WTC11 (cell line): ENCODE measurements around the gene COG2.

ENCODE experiments used
- ATF3 ChIP-seq: sonication (generic); formaldehyde crosslinking; conservative IDR thresholded peaks from 2 replicates; pipeline ENCODE4 v1.8.1; 2022; ENCODE audit warnings: mild to moderate bottlenecking, missing genetic modification reagents
- CREB1 ChIP-seq: sonication (generic); formaldehyde crosslinking; IDR thresholded peaks from 2 replicates; pipeline ENCODE4 v1.8.0; 2023; ENCODE audit warnings: mild to moderate bottlenecking, missing genetic modification reagents
- CTCF ChIP-seq: fragments of 200-600 bp; IDR thresholded peaks from 2 replicates; pipeline ENCODE4 v1.8.0; 2022; ENCODE audit warnings: antibody characterized with exemption
- MAX ChIP-seq: sonication (generic); formaldehyde crosslinking; IDR thresholded peaks from 2 replicates; pipeline ENCODE4 v1.8.0; 2022; ENCODE audit warnings: mild to moderate bottlenecking, missing genetic modification reagents
- NR2C2 ChIP-seq: sonication (generic); formaldehyde crosslinking; IDR thresholded peaks from 2 replicates; pipeline ENCODE4 v1.8.0; 2022; ENCODE audit warnings: mild to moderate bottlenecking, missing genetic modification reagents
- RORB ChIP-seq: fragments of 250-450 bp; sonication (Bioruptor Pico); IDR thresholded peaks from 2 replicates; pipeline ENCODE4 v1.9.0; 2021; ENCODE audit warnings: mild to moderate bottlenecking
- SMAD3 ChIP-seq: sonication (generic); formaldehyde crosslinking; IDR thresholded peaks from 2 replicates; pipeline ENCODE4 v1.8.0; 2022; ENCODE audit warnings: missing genetic modification reagents, mild to moderate bottlenecking, borderline replicate concordance
- SOX15 ChIP-seq: fragments of 250-450 bp; sonication (Bioruptor Pico); IDR thresholded peaks from 2 replicates; pipeline ENCODE4 v1.9.0; 2021; ENCODE audit warnings: mild to moderate bottlenecking
- SP1 ChIP-seq: sonication (generic); formaldehyde crosslinking; conservative IDR thresholded peaks from 2 replicates; pipeline ENCODE4 v1.8.1; 2022; ENCODE audit warnings: missing genetic modification reagents
- ZNF416 ChIP-seq: fragments of 250-450 bp; sonication (Bioruptor Pico); IDR thresholded peaks from 2 replicates; pipeline ENCODE4 v1.9.0; 2021; ENCODE audit warnings: mild to moderate bottlenecking, inconsistent platforms
- TF ChIP-seq, protein P1 (sequence below): sonication (generic); formaldehyde crosslinking; IDR thresholded peaks from 2 replicates; pipeline ENCODE4 v1.8.1; 2023; ENCODE audit warnings: mild to moderate bottlenecking, missing genetic modification reagents, borderline replicate concordance
- TF ChIP-seq, protein P2 (sequence below): sonication (generic); formaldehyde crosslinking; IDR thresholded peaks from 2 replicates; pipeline ENCODE4 v1.8.0; 2022; ENCODE audit warnings: missing genetic modification reagents
- TF ChIP-seq, protein P3 (sequence below): sonication (generic); formaldehyde crosslinking; IDR thresholded peaks from 2 replicates; pipeline ENCODE4 v1.8.1; 2023; ENCODE audit warnings: mild to moderate bottlenecking, missing genetic modification reagents
- TF ChIP-seq, protein P4 (sequence below): sonication (generic); formaldehyde crosslinking; IDR thresholded peaks from 2 replicates; pipeline ENCODE4 v1.8.1; 2022; ENCODE audit warnings: mild to moderate bottlenecking, missing genetic modification reagents, moderate library complexity, borderline replicate concordance

DNA sequence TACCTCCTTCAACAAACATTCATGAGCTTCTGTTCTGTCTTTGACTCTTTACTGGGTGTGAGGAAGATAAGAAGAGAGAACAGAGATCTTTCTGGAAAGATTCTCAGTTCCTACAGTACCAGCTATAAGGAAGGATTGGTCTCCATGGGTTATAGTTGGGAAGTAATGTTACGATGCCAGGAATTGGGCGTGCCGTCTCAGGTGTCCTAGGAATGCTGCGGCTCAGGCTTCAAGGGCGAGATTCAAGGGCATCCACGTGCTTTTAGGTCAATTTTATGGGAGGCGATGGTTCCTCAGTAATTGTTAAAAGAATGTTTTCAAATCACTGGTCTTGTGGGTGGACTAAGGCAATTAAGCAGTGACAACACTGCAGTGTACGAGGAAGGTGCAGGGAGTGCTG lies 27.3 kb downstream of the COG2 start:
- TF ChIP-seq CREB1 (CRISPR knock-in tag) (no peak), CTCF (no peak), SP1 (CRISPR knock-in tag) (no peak), NR2C2 (no peak), ATF3 (CRISPR knock-in tag) (no peak), MAX (no peak), SMAD3 (no peak), SOX15 (CRISPR knock-in tag) (no peak), RORB (no peak), ZNF416 (no peak)
- TF ChIP-seq, protein P1, sequence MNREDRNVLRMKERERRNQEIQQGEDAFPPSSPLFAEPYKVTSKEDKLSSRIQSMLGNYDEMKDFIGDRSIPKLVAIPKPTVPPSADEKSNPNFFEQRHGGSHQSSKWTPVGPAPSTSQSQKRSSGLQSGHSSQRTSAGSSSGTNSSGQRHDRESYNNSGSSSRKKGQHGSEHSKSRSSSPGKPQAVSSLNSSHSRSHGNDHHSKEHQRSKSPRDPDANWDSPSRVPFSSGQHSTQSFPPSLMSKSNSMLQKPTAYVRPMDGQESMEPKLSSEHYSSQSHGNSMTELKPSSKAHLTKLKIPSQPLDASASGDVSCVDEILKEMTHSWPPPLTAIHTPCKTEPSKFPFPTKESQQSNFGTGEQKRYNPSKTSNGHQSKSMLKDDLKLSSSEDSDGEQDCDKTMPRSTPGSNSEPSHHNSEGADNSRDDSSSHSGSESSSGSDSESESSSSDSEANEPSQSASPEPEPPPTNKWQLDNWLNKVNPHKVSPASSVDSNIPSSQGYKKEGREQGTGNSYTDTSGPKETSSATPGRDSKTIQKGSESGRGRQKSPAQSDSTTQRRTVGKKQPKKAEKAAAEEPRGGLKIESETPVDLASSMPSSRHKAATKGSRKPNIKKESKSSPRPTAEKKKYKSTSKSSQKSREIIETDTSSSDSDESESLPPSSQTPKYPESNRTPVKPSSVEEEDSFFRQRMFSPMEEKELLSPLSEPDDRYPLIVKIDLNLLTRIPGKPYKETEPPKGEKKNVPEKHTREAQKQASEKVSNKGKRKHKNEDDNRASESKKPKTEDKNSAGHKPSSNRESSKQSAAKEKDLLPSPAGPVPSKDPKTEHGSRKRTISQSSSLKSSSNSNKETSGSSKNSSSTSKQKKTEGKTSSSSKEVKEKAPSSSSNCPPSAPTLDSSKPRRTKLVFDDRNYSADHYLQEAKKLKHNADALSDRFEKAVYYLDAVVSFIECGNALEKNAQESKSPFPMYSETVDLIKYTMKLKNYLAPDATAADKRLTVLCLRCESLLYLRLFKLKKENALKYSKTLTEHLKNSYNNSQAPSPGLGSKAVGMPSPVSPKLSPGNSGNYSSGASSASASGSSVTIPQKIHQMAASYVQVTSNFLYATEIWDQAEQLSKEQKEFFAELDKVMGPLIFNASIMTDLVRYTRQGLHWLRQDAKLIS (CRISPR knock-in tag): no peak
- TF ChIP-seq, protein P2, sequence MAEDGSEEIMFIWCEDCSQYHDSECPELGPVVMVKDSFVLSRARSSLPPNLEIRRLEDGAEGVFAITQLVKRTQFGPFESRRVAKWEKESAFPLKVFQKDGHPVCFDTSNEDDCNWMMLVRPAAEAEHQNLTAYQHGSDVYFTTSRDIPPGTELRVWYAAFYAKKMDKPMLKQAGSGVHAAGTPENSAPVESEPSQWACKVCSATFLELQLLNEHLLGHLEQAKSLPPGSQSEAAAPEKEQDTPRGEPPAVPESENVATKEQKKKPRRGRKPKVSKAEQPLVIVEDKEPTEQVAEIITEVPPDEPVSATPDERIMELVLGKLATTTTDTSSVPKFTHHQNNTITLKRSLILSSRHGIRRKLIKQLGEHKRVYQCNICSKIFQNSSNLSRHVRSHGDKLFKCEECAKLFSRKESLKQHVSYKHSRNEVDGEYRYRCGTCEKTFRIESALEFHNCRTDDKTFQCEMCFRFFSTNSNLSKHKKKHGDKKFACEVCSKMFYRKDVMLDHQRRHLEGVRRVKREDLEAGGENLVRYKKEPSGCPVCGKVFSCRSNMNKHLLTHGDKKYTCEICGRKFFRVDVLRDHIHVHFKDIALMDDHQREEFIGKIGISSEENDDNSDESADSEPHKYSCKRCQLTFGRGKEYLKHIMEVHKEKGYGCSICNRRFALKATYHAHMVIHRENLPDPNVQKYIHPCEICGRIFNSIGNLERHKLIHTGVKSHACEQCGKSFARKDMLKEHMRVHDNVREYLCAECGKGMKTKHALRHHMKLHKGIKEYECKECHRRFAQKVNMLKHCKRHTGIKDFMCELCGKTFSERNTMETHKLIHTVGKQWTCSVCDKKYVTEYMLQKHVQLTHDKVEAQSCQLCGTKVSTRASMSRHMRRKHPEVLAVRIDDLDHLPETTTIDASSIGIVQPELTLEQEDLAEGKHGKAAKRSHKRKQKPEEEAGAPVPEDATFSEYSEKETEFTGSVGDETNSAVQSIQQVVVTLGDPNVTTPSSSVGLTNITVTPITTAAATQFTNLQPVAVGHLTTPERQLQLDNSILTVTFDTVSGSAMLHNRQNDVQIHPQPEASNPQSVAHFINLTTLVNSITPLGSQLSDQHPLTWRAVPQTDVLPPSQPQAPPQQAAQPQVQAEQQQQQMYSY (CRISPR knock-in tag): no peak
- TF ChIP-seq, protein P3, sequence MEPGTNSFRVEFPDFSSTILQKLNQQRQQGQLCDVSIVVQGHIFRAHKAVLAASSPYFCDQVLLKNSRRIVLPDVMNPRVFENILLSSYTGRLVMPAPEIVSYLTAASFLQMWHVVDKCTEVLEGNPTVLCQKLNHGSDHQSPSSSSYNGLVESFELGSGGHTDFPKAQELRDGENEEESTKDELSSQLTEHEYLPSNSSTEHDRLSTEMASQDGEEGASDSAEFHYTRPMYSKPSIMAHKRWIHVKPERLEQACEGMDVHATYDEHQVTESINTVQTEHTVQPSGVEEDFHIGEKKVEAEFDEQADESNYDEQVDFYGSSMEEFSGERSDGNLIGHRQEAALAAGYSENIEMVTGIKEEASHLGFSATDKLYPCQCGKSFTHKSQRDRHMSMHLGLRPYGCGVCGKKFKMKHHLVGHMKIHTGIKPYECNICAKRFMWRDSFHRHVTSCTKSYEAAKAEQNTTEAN (CRISPR knock-in tag): no peak
- TF ChIP-seq, protein P4, sequence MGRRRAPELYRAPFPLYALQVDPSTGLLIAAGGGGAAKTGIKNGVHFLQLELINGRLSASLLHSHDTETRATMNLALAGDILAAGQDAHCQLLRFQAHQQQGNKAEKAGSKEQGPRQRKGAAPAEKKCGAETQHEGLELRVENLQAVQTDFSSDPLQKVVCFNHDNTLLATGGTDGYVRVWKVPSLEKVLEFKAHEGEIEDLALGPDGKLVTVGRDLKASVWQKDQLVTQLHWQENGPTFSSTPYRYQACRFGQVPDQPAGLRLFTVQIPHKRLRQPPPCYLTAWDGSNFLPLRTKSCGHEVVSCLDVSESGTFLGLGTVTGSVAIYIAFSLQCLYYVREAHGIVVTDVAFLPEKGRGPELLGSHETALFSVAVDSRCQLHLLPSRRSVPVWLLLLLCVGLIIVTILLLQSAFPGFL (CRISPR knock-in tag): no peak
